ENCODE data around the gene SLC25A21.
"Not testable (repeated sequence)": the region's sequence is repeated elsewhere in the genome, so short reads cannot be mapped to it uniquely, and the experiment has no call there.

The SLC25A21 gene

DNA sequence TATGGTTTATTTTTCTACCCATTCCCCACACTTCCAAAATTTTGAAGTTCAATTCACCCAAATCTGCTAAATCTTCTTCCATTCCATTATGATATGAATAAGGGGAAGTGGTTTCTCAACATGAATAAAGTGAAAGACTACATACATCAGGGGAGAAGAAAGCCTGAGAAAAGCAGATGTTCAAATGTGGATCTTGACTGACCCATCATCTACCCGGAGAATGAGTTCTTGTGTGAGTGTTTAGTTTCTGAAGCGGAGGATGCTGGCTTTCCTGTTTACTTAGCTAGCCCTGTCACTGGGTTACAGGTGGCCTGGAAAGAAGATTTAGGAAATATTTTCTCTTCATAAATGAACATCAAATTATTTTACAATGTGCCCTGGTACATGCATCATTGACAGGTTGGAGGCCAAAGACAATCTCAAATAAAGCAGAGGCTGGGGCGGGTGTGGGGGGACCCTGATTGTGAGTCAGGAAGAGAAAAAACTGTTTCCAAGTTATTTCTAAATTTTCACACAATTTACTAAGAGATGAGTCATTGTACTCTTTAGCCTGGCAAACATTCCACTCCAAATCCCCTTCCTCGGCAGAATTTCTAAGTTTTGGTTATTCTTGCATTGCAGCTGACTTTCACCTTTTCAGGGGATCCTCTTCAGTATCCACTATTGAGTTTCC, 135.6 kb downstream of the SLC25A21 start:
- no peak for DNase-seq

- no peak for DNase-seq
Observed at GRCh38 chr14:37035401-37035800, 137.0 kb downstream of the SLC25A21 start.

- no peak for DNase-seq
Observed at GRCh38 chr14:37034410-37035285, 137.8 kb downstream of the SLC25A21 start.

DNA sequence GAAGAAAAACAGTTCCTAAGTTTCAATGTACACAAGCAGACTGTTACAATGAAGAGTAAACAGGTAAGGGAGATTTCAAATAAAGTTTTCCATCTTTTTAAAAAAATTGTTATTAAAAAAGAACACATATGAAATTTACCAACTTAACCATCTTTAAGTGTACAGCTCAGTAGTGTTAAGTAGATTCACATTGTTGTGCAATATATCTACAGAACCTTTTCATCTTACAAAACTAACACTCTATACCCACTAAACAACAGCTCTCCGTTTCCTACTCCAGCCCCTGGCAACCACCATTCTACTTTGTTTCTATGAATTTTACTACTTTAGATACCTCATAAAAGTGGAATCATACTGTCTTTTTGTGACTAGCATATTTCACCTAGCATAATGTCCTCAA, 139.5 kb downstream of the SLC25A21 start:
- DNase-seq: no peak

DNA sequence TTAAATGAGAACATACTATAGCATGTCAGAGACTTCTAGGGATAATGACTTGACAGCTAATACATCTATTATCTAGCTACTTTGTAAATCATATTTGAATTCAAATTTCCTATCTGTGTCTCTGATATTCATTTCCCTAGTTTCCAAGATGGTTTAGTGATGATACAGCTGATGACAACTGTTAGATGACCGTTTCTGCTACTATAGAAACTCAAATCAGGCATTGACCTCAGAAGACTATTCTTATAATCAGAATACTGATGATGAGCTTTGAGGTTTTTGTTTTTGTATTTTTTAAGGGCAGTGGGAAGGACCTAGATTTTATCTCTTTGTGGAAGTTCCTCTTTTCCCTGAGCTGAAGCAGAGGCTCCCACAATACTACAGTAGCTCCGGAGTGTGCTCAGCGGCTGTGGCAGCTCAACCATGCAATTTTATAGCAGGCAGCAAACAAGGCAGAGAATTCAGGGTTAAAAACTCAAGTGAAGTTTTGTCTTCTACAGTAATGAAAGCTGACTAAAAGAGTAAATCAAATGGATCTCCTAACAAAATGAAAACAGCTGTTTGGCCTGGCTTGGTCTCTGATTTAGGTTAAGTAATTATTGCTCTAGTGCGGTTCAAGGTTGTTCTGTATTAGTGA, 145.1 kb downstream of the SLC25A21 start:
- peak in 1 of 2 experiments; percentile 14 for DNase-seq

DNA sequence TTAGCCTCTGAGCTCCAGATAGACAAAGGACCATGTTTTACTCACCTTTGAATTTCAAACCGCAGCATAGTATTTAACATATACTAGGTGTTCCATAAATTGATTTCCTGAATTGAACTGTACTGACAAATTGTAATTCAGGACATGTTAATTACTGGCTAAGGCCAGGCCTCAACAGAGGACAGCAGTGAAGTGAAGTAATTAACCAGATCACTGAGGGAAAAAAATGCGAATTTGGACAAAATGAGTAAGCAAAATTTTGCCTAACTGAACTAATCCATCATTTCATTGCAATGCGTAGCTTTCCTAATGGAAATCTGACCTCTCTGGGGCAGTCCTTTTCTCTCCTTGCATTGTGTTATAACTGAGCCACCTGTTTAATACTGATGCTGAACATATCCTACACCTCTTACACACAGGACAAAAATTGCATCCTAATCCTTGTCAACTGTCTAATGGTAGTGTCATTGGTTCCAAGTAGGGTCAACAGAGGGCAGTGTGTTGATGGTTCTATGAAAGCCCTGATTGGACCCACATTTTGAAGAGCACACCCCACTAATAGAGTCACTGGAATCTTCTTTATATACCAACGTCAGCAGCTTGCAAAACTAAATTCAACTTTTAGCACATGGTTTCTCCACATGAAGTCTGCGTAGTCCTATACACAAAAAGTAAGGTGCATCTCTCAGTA, 148.4 kb downstream of the SLC25A21 start:
- DNase-seq: no peak

- DNase-seq: no peak
Observed at GRCh38 chr14:37021390-37021789, 151.0 kb downstream of the SLC25A21 start.

GRCh38 chr14:37019488-37019887, 152.9 kb downstream of the SLC25A21 start:
- DNase-seq: no peak

- DNase-seq: no peak
Observed at GRCh38 chr14:37018571-37019240, 153.7 kb downstream of the SLC25A21 start.

GRCh38 chr14:37013078-37013477, 159.3 kb downstream of the SLC25A21 start:
- DNase-seq: no peak

- no peak for DNase-seq
Observed at GRCh38 chr14:36998686-36999085, 173.7 kb downstream of the SLC25A21 start.

DNA sequence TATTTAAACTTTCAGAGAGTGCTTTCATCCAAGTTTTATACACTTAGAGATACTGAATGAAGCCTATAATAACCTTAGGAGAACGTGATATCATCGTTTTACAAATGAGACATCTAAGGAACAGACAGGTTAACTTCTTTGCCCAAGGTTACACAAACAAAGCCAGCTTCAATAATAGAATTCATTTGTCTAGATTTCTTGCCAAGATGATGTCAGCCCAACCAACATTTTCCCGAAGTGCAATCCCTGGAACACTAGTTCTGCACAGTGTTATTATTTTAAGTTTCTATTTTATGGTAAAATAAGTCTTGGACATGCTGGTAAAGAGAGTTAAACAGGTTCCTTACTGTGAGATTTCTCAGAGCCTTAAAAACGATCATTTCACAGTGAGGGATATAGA, 174.6 kb downstream of the SLC25A21 start:
- no peak for DNase-seq

- DNase-seq: no peak
Observed at GRCh38 chr14:36996857-36997590, 175.4 kb downstream of the SLC25A21 start.

DNA sequence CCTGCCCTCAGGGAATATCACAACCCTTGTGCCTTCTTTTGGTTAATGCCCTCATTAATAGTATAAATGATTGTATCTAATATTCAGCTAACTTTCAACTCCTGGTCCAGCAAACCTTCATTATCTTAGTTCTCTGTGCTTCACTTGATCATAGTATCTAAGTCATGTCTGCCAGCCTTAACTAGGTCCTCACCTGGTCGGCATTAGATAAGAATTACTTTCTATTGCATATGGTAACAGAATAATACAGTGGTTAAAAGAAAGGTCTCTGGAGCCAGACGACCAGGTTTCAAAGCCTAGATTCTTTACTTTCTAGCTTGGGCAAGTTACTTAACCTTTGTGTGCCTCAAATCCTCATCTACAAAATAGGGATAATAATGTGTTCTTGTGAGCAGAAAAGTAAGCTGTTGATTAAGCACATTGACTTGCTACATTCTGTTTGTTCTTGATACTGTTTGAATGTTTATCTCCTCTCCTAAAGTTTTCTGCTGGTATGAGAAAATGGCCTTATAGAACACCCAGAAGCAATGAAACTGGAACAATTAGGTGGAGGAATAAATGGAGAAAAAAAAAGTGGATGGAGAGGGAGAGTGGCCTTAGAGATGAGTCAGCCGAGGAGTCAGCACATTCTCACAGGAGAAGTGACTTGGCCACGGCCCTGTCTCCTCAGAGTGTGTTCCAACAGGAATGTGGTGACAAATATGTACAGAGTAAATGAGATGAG, 176.1 kb downstream of the SLC25A21 start:
- no peak for DNase-seq

DNA sequence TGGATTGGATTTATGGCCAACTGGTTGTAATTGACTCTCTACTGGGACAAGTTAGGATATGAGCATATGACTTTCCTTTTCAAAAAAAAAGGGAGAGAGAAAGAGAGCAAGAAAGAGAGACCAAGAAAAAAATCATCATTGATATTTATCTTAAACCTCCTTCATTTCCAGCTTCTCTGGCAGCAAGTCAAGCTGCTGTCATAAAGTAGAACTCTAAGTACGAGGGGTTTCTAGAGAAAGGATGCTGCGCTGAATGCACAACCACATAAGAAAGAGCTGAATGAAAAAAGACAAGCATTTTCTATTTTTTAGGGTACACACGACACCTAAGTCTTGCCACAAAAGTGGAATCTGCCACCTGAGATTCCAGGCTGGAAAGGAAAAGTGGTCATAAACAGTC, 182.6 kb downstream of the SLC25A21 start:
- no peak for DNase-seq

- DNase-seq: no peak
Observed at GRCh38 chr14:36988989-36989388, 183.4 kb downstream of the SLC25A21 start.

- DNase-seq: no peak
Observed at GRCh38 chr14:36988568-36988967, 183.8 kb downstream of the SLC25A21 start.

- DNase-seq: no peak
Observed at GRCh38 chr14:36986407-36986806, 186.0 kb downstream of the SLC25A21 start.

DNA sequence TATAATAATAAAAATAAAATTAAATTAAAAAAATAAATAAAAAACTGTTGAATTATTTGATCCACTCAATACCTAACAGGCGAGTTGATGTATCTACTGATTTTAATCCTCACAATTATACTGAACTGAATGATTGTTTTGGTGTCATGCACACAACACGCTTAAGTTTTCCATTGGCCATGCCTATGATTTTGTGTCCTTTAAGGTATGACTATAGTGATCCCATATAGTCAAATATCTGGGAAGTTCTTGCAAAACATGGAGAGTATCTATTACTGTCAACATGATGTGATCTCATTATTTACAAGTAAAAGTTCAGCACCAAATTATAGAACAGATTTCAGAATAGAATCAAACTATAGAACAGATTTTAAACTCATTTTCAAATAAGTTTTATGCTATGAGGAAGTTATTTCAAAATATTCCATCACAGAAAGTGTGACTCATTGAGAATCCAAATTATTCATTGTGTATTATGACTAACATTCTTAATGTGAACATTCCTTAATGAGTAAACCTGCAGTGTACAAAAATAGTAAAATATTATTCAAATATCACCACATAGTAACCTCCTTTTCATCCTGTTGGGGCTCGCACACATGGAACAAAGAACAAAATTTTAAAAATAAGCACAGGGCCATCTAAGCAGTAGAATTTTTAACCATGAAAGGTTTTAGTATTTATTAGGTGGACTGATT, 190.4 kb downstream of the SLC25A21 start:
- no peak for DNase-seq

DNA sequence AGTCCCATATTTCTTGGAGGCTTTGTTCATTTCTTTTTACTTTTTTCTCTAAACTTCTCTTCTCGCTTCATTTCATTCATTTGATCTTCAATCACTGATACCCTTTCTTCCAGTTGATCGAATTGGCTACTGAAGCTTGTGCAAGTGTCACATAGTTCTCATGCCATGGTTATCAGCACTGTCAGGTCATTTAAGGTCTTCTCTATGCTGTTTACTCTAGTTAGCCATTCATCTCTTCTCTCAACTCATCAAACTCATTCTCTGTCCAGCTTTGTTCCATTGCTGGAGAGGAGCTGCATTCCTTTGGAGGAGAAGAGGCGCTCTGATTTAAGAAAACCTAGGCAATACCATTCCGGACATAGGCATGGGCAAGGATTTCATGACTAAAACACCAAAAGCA, 192.0 kb downstream of the SLC25A21 start:
- DNase-seq: not testable (repeated sequence)

DNA sequence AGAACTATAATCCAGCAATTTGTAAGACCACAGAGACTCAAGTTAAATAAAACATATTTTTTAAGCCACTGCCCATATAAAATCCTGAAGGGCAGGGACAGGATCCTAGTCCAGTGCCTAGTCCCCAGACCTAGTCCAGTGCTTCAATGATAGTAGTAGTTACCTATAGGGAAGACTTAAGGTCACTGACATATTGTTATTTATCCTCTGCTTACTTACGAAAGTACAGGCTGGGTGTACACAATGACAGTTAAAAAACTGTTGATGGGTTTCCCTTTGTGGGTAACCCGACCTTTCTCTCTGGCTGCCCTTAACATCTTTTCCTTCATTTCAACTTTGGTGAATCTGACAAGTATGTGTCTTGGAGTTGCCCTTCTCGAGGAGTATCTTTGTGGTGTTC, 192.5 kb downstream of the SLC25A21 start:
- no peak for DNase-seq
